Inflammatory macrophage treated with lipopolysaccharide for 1 hour (primary cell): ENCODE results near the gene MTFMT.
"Not testable (repeated sequence)": the region's sequence is repeated elsewhere in the genome, so short reads cannot be mapped to it uniquely, and the experiment has no call there.

ENCODE experiments used
- DNase-seq, 2 donors: peaks; one replicate each; pipeline ENCODE4 v3.0.0-alpha.2; 2020 to 2022

MTFMT gene

GRCh38 chr15:65028921-65029735 lies at the start of gene MTFMT:
TSS of gene MTFMT (minus strand) at chr15:65029639. CDS start at chr15:65029613, 26 bp downstream.
- peak; percentile 72 to 92 for DNase-seq

GRCh38 chr15:65077981-65078352 lies 48.5 kb upstream of the MTFMT start:
- DNase-seq = peak; percentile 33 to 40

- no peak for DNase-seq
These were observed 48.0 kb upstream of the MTFMT start for GRCh38 chr15:65077291-65077980.

- no peak for DNase-seq
These were observed 47.2 kb upstream of the MTFMT start, which contains the start of gene KBTBD13 for GRCh38 chr15:65076486-65077290. TSS of gene KBTBD13 (plus strand) at chr15:65076746. CDS start at chr15:65076816, 70 bp downstream.

GRCh38 chr15:65075607-65076395 lies 46.4 kb upstream of the MTFMT start:
- not testable (repeated sequence) for DNase-seq

GRCh38 chr15:65074946-65075345 lies 45.5 kb upstream of the MTFMT start:
- not testable (repeated sequence) for DNase-seq

GRCh38 chr15:65072617-65073016 lies 43.2 kb upstream of the MTFMT start:
- no peak for DNase-seq

GRCh38 chr15:65072027-65072426 lies 42.6 kb upstream of the MTFMT start:
- no peak for DNase-seq

- DNase-seq = no peak
These were observed 42.0 kb upstream of the MTFMT start for GRCh38 chr15:65071381-65071811.

GRCh38 chr15:65069779-65070546 lies 40.5 kb upstream of the MTFMT start:
- no peak for DNase-seq

GRCh38 chr15:65069179-65069578 lies 39.7 kb upstream of the MTFMT start:
- DNase-seq = peak in 1 of 2 donors; percentile 42

GRCh38 chr15:65068403-65068788 lies 39.0 kb upstream of the MTFMT start:
- DNase-seq = no peak

- no peak for DNase-seq
These were observed 38.4 kb upstream of the MTFMT start, which contains the start of gene RASL12 for GRCh38 chr15:65067645-65068402. TSS of gene RASL12 (minus strand) at chr15:65067991. CDS start at chr15:65067835, 156 bp downstream.

- DNase-seq = no peak
These were observed 37.8 kb upstream of the MTFMT start for GRCh38 chr15:65067317-65067644.

GRCh38 chr15:65066635-65067316 lies 37.3 kb upstream of the MTFMT start:
- no peak for DNase-seq

- no peak for DNase-seq
These were observed 36.7 kb upstream of the MTFMT start for GRCh38 chr15:65066001-65066634.

GRCh38 chr15:65062726-65063125 lies 33.3 kb upstream of the MTFMT start:
- no peak for DNase-seq

- no peak for DNase-seq
These were observed 32.6 kb upstream of the MTFMT start for GRCh38 chr15:65062061-65062460.

GRCh38 chr15:65060641-65061397 lies 31.4 kb upstream of the MTFMT start:
- DNase-seq = no peak
